ENCODE measurements around the gene MAN2B1. TPM values are rescaled to one million over a fixed set of nuclear protein-coding genes. Genes with fewer than 3 reads are reported as not detected.
A peak's percentile ranks its signal among the peaks of the same experiment; 100 is the strongest.
"Not testable (repeated sequence)": the region's sequence is repeated elsewhere in the genome, so short reads cannot be mapped to it uniquely, and the experiment has no call there.

The MAN2B1 gene
- total RNA-seq, 1 experiment from 2014 or later = 93.5 TPM

DNA sequence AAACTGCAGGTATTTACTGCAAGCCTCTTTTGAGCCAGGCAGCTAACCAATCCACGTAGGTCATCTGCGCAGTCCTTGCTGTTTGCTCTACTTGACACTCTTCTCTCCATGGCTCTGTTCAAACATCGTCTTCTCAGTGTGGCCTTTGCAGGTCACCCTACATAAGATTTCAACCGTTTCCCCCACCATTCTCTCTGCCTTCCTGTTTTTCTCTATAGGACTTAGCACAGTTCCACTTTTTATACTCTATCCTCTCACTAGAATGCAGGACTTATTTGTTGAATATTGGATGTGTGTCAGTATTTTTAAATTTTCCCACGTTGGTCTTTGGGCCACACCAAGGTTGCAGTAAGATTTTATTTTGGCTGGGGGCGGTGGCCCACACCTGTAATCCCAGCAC is 31.6 kb upstream of the MAN2B1 start:
- Histone ChIP-seq H4K20me1 (ENCODE audit: control insufficient read depth, insufficient read depth, insufficient read length) (peaks cover 3% of the 10 kb centered on the region), H2BK20ac (ENCODE audit: low read depth, low read length, poor library complexity, severe bottlenecking) (no peak overlapping the region), H4K8ac (replicated peaks; ENCODE audit: insufficient read length, low read depth, low read length) (no peak overlapping the region), H3K56ac (ENCODE audit: insufficient read length, low read depth, low read length) (no peak overlapping the region), H3K23ac (ENCODE audit: insufficient read length, low read depth, low read length) (no peak overlapping the region), H2BK15ac (ENCODE audit: low read depth, low read length) (no peak overlapping the region), H2AK5ac (ENCODE audit: insufficient read length, low read length) (no peak overlapping the region), H2BK120ac (ENCODE audit: low read depth, low read length, poor library complexity, severe bottlenecking) (no peak overlapping the region), H3K9me3 (ENCODE audit: control insufficient read depth, low read depth, low read length) (no peaks in the 10 kb centered on the region), H3K4me1 (ENCODE audit: insufficient read depth, low read length) (0 out of 2 replicates have a peak, but pooled peaks cover 2% of the 10 kb centered on the region), H2AFZ (ENCODE audit: low read length) (no peak overlapping the region), H4K5ac (ENCODE audit: insufficient read length, low read depth, low read length) (no peak overlapping the region), H2BK5ac (ENCODE audit: insufficient read length, low read length) (no peak overlapping the region), H3K14ac (ENCODE audit: insufficient read depth, low read length) (no peak overlapping the region), H4K91ac (ENCODE audit: insufficient read length, low read depth, low read length) (no peak overlapping the region), H3K23me2 (ENCODE audit: insufficient read length, low read depth, low read length, poor library complexity, severe bottlenecking) (peaks cover 4% of the 10 kb centered on the region), H3K4ac (ENCODE audit: low read depth, low read length) (no peak overlapping the region), H2BK12ac (ENCODE audit: insufficient read length, low read depth, low read length) (no peak overlapping the region), H3K79me2 (ENCODE audit: insufficient read depth, low read length) (no peaks in the 10 kb centered on the region), H3T11ph (ENCODE audit: low read length) (no peak overlapping the region), H3K27me3 (ENCODE audit: insufficient read depth, low read length) (no peaks in the 10 kb centered on the region), H3K18ac (ENCODE audit: insufficient read length, low read depth, low read length) (no peak overlapping the region), H3K27ac (ENCODE audit: insufficient read length, low read depth, low read length) (no peak overlapping the region), H3K9ac (ENCODE audit: extremely low read depth, insufficient read length, low read length) (no peak overlapping the region), H3K4me2 (ENCODE audit: insufficient read depth, insufficient read length, low read length) (no peak overlapping the region), H3K79me1 (ENCODE audit: insufficient read depth, low read depth, low read length, poor library complexity, severe bottlenecking) (no peaks in the 10 kb centered on the region)
- peak overlapping the region; percentile 14 to 89; a peak in 4 of 5 replicates for H3K4me3 Mint-ChIP-seq
- peaks cover 21 to 48% (median 40%) of the 10 kb centered on the region in 3 experiments for H3K36me3 Mint-ChIP-seq (ENCODE audit: insufficient read depth in 1 of 3, low read depth in 3 of 3)
- peak overlapping the region in 1 of 3 experiments; percentile 64; a peak in 3 of 7 replicates for H3K27ac Mint-ChIP-seq
- TF ChIP-seq, protein P1, sequence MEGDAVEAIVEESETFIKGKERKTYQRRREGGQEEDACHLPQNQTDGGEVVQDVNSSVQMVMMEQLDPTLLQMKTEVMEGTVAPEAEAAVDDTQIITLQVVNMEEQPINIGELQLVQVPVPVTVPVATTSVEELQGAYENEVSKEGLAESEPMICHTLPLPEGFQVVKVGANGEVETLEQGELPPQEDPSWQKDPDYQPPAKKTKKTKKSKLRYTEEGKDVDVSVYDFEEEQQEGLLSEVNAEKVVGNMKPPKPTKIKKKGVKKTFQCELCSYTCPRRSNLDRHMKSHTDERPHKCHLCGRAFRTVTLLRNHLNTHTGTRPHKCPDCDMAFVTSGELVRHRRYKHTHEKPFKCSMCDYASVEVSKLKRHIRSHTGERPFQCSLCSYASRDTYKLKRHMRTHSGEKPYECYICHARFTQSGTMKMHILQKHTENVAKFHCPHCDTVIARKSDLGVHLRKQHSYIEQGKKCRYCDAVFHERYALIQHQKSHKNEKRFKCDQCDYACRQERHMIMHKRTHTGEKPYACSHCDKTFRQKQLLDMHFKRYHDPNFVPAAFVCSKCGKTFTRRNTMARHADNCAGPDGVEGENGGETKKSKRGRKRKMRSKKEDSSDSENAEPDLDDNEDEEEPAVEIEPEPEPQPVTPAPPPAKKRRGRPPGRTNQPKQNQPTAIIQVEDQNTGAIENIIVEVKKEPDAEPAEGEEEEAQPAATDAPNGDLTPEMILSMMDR (conservative IDR thresholded peaks at IDR 0.05) = no peak
- H3K27me3 Mint-ChIP-seq (ENCODE audit: low read depth) = no peaks in the 10 kb centered on the region; the same call in 1 of the 2 replicates
- peaks cover 4 to 7% of the 10 kb centered on the region in 2 experiments for H3K4me1 Mint-ChIP-seq
- H3K9me3 Mint-ChIP-seq = no peaks in the 10 kb centered on the region; a peak in 1 of 5 replicates
- DNase-seq = no peak
- no CpG with 5 or more reads among the region's 6 CpGs for WGBS (ENCODE audit: extremely low coverage, insufficient read length, low lambda C conversion rate)

DNA sequence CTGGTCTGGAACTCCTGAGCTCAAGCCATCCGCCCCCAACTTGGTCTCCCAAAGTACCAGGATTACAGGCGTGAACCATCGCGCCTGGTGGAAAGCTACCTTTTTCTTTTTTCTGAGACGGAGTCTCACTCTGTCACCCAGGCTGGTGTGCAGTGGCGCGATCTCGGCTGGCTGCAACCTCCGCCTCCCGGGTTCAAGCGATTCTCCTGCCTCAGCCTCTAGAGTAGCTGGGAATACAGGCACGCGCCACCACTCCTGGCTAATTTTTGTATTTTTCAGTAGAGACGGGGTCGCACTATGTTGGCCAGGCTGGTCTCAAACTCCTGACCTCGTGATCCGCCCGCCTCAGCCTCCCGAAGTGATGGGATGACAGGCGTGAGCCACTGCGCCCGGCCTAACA is 30.9 kb upstream of the MAN2B1 start:
- H2AFZ ChIP-seq (ENCODE audit: low read length); H4K8ac ChIP-seq (replicated peaks; ENCODE audit: insufficient read length, low read depth, low read length); H3K56ac ChIP-seq (ENCODE audit: insufficient read length, low read depth, low read length); H3K79me2 ChIP-seq (ENCODE audit: insufficient read depth, low read length); H4K20me1 ChIP-seq (ENCODE audit: control insufficient read depth, insufficient read depth, insufficient read length); H3K4ac ChIP-seq (ENCODE audit: low read depth, low read length); H3K9me3 ChIP-seq (ENCODE audit: control insufficient read depth, low read depth, low read length); H3K79me1 ChIP-seq (ENCODE audit: insufficient read depth, low read depth, low read length, poor library complexity, severe bottlenecking); H2BK120ac ChIP-seq (ENCODE audit: low read depth, low read length, poor library complexity, severe bottlenecking); H3K23ac ChIP-seq (ENCODE audit: insufficient read length, low read depth, low read length); H3K27me3 ChIP-seq (ENCODE audit: insufficient read depth, low read length); H4K91ac ChIP-seq (ENCODE audit: insufficient read length, low read depth, low read length); H3K27ac ChIP-seq (ENCODE audit: insufficient read length, low read depth, low read length); H2AK5ac ChIP-seq (ENCODE audit: insufficient read length, low read length); H2BK20ac ChIP-seq (ENCODE audit: low read depth, low read length, poor library complexity, severe bottlenecking); H3K4me1 Mint-ChIP-seq; H3K14ac ChIP-seq (ENCODE audit: insufficient read depth, low read length); H2BK5ac ChIP-seq (ENCODE audit: insufficient read length, low read length); H3K23me2 ChIP-seq (ENCODE audit: insufficient read length, low read depth, low read length, poor library complexity, severe bottlenecking); H4K5ac ChIP-seq (ENCODE audit: insufficient read length, low read depth, low read length); H3K9ac ChIP-seq (ENCODE audit: extremely low read depth, insufficient read length, low read length); H3K9me3 Mint-ChIP-seq; H2BK15ac ChIP-seq (ENCODE audit: low read depth, low read length); H3K27me3 Mint-ChIP-seq (ENCODE audit: low read depth); H3K18ac ChIP-seq (ENCODE audit: insufficient read length, low read depth, low read length); H3T11ph ChIP-seq (ENCODE audit: low read length); DNase-seq; H2BK12ac ChIP-seq (ENCODE audit: insufficient read length, low read depth, low read length); H3K4me1 ChIP-seq (ENCODE audit: insufficient read depth, low read length): not testable (repeated sequence)
- peak overlapping the region; percentile 81 for H3K4me2 ChIP-seq (ENCODE audit: insufficient read depth, insufficient read length, low read length)
- Mint-ChIP-seq H3K4me3 (peak overlapping the region; percentile 82 to 89), H3K36me3 (ENCODE audit: insufficient read depth in 1 of 3, low read depth in 3 of 3) (peaks cover 18 to 41% (median 33%) of the 10 kb centered on the region in 3 experiments; a peak in 6 of 7 replicates), H3K27ac (peak overlapping the region in 1 of 3 experiments; percentile 62; a peak in 1 of 7 replicates)
- WGBS (ENCODE audit: extremely low coverage, insufficient read length, low lambda C conversion rate) = no CpG with 5 or more reads among the region's 22 CpGs

Data from H9 (cell line).